K562 (cell line): ENCODE data around the gene TMEM234. TPM values are rescaled to one million over a fixed set of nuclear protein-coding genes. Genes with fewer than 3 reads are reported as not detected.

Experiments
- ADNP ChIP-seq: fragments of 200-800 bp; sonication (Bioruptor generic); IDR thresholded peaks from 2 replicates; pipeline ENCODE4 v1.6.1; 2016; ENCODE audit warnings: missing genetic modification characterization, missing compliant biosample characterization
- CBX3 ChIP-seq, 2 experiments: IDR thresholded peaks; 1 replicate in 1 of 2; 2 replicates in 1 of 2; pipeline ENCODE4 v1.6.1; 2012; ENCODE audit warnings: inconsistent platforms in 2 of 2, low read length in 2 of 2, borderline replicate concordance in 1 of 2, control low read depth in 1 of 2
- HINFP ChIP-seq: fragments of 450-650 bp; conservative IDR thresholded peaks from 2 replicates; pipeline ENCODE4 v1.6.1; 2016; ENCODE audit warnings: missing genetic modification characterization, low read depth, mild to moderate bottlenecking, control low read depth, missing compliant biosample characterization
- NCOA4 ChIP-seq: fragments of 450-650 bp; IDR thresholded peaks from 2 replicates; pipeline ENCODE4 v1.6.1; 2018; ENCODE audit warnings: mild to moderate bottlenecking; ENCODE audit not compliant: partially characterized antibody
- POLR2H ChIP-seq: IDR thresholded peaks from 2 replicates; pipeline ENCODE4 v1.6.1; 2016; ENCODE audit warnings: missing genetic modification characterization, low read depth, mild to moderate bottlenecking, control low read depth, missing compliant biosample characterization, moderate library complexity
- PTTG1 ChIP-seq: fragments of 450-650 bp; IDR thresholded peaks from 2 replicates; pipeline ENCODE4 v1.6.1; 2016; ENCODE audit warnings: low read depth, mild to moderate bottlenecking, missing genetic modification characterization, missing compliant biosample characterization
- RBM25 ChIP-seq: fragments of 200-400 bp; formaldehyde crosslinking; IDR thresholded peaks from 2 replicates; pipeline ENCODE4 v1.6.1; 2018; ENCODE audit warnings: low read length, low read depth, moderate library complexity; ENCODE audit not compliant: severe bottlenecking
- RFX7 ChIP-seq: fragments of 250-450 bp; sonication (Bioruptor Pico); IDR thresholded peaks from 2 replicates; pipeline ENCODE4 v1.5.1; 2021; ENCODE audit warnings: mild to moderate bottlenecking
- TAF1 ChIP-seq: IDR thresholded peaks from 2 replicates; pipeline ENCODE4 v1.6.1; 2011; ENCODE audit warnings: mild to moderate bottlenecking, low read length, moderate library complexity; ENCODE audit not compliant: insufficient read depth, control insufficient read depth, severe bottlenecking; ENCODE audit errors: extremely low read depth
- ZBTB11 ChIP-seq, 3 experiments: fragments of 200-800 bp in 1 of 3; fragments of 250-450 bp in 1 of 3; fragments of 450-650 bp in 1 of 3; sonication (Bioruptor Pico) in 1 of 3; sonication (Bioruptor generic) in 1 of 3; formaldehyde crosslinking in 1 of 3; IDR thresholded peaks; 2 replicates each; pipeline versions ENCODE4 v1.6.1 to v1.8.0; 2016 to 2022; ENCODE audit warnings: mild to moderate bottlenecking in 2 of 3, missing genetic modification characterization in 2 of 3, missing compliant biosample characterization in 1 of 3, moderate library complexity in 1 of 3
- ZBTB43 ChIP-seq: sonication (generic); formaldehyde crosslinking; IDR thresholded peaks from 2 replicates; pipeline ENCODE4 v1.8.0; 2023; ENCODE audit warnings: mild to moderate bottlenecking, missing genetic modification reagents
- ZBTB49 ChIP-seq: sonication (generic); formaldehyde crosslinking; IDR thresholded peaks from 2 replicates; pipeline ENCODE4 v1.8.0; 2022; ENCODE audit warnings: missing genetic modification reagents, mild to moderate bottlenecking, borderline replicate concordance
- ZNF23 ChIP-seq: fragments of 250-450 bp; sonication (Bioruptor Pico); IDR thresholded peaks from 2 replicates; pipeline ENCODE4 v1.4.0; 2020; ENCODE audit warnings: mild to moderate bottlenecking
- ZNF655 ChIP-seq: fragments of 250-450 bp; sonication (Bioruptor Pico); IDR thresholded peaks from 2 replicates; pipeline ENCODE4 v1.5.0; 2021
- ZNF707 ChIP-seq: fragments of 250-450 bp; sonication (Bioruptor Pico); conservative IDR thresholded peaks from 2 replicates; pipeline ENCODE4 v1.8.0; 2022; ENCODE audit warnings: inconsistent platforms, mild to moderate bottlenecking, moderate library complexity
- polyA plus RNA-seq, 8 experiments: library from polyadenylated mRNA; depleted of rRNA in 4 of 8; stranded (reverse) in 5 of 8; unstranded in 3 of 8; fragments of >200 nt; fragmentation: Nextera tagmentation in 2 of 8; fragmentation: Illumina TruSeq in 1 of 8; extraction: Ambion mirVana in 2 of 8; extraction: Trizol in 1 of 8; gene quantifications; 2 replicates each; pipeline versions ENCODE4 v1.2.1 to v1.2.3, GENCODE V29; 2011 to 2014; ENCODE audit warnings: inconsistent platforms in 1 of 8, missing spikeins in 1 of 8
- total RNA-seq, 7 experiments: library from RNA; depleted of rRNA in 6 of 7; stranded (reverse); fragments of >200 nt in 6 of 7; fragmentation: Illumina TruSeq in 2 of 7; extraction: Trizol in 2 of 7; gene quantifications; 2 replicates each; pipeline versions ENCODE4 v1.2.1 to v1.2.3, GENCODE V29; 2011 to 2021; ENCODE audit warnings: low replicate concordance in 1 of 7

TMEM234 gene
- total and polyA plus RNA-seq, 9 of the 15 experiments (the other 6 are each of a cell fraction or from before 2014, with no cell fraction given): 5.0 to 12.9 (median 7.6) TPM

- TF ChIP-seq HINFP (tag) (no peak), ZNF23 (CRISPR knock-in tag) (no peak), ZNF707 (CRISPR knock-in tag) (no peak), ZBTB43 (CRISPR knock-in tag) (no peak), POLR2H (tag) (0 out of 2 replicates have a peak, but pooled peaks have one; percentile 11), NCOA4 (no peak), RBM25 (no peak), ZNF655 (CRISPR knock-in tag) (no peak), ZBTB11 (CRISPR knock-in tag; IDR thresholded peaks at IDR 0.05) (no peak), CBX3 (IDR thresholded peaks at IDR 0.05; ENCODE audit: borderline replicate concordance in 1 of 2, low read length in 2 of 2) (no peak), ZBTB49 (no peak), TAF1 (no peak), PTTG1 (tag) (no peak), RFX7 (no peak), ADNP (tag) (no peak)
These were observed 23.7 kb downstream of the TMEM234 start (continued) for GRCh38 chr1:32198237-32199042.
